Measurements from ENCODE around the gene RNF213. TPM values are rescaled to one million over a fixed set of nuclear protein-coding genes. Genes with fewer than 3 reads are reported as not detected.
A peak's percentile ranks its signal among the peaks of the same experiment; 100 is the strongest.

RNF213 gene
- total RNA-seq, 1 experiment from 2014 or later, result 61.4 TPM

DNA sequence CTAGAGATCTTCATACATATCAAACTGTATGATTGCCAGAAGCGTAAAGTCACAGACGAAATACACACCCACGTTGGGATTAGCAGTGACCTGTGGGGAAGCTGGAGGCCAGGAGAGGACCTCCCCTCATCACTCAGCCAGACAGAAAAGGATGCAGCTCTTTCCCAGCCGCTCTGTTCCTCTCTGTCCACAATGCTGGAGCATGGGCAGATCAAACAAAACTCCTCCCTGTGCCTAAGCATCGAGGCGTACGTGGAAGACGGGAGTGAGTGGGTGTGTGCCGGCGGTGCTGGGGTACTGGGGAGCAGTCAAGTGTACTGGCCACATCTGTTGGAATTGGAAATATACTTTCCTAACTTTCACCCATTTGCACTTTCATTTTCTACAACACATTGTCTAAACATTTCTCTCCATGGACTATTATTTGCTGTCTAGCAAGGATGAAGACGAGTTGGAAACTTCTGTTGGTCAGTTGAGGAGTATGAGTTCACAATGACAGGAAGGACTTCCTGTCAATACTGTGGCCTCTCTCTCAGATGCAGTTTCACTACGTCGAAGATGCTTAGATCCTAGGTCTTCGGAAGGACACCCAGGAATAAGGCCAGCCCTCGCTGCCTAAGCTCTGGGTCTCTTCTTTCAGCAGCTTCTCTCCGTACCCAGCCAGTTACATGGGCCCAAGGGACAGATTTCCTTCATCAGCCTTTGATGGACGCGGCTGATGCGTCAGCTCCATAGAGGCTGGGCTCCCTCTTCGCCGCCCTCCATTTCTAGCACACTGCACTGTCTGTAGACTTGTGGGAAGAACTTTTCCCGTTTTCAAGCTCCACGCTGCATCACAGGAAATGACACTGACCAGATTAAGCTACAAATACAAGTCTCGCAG, 123.7 kb downstream of the RNF213 start:
- TF ChIP-seq, protein P1, sequence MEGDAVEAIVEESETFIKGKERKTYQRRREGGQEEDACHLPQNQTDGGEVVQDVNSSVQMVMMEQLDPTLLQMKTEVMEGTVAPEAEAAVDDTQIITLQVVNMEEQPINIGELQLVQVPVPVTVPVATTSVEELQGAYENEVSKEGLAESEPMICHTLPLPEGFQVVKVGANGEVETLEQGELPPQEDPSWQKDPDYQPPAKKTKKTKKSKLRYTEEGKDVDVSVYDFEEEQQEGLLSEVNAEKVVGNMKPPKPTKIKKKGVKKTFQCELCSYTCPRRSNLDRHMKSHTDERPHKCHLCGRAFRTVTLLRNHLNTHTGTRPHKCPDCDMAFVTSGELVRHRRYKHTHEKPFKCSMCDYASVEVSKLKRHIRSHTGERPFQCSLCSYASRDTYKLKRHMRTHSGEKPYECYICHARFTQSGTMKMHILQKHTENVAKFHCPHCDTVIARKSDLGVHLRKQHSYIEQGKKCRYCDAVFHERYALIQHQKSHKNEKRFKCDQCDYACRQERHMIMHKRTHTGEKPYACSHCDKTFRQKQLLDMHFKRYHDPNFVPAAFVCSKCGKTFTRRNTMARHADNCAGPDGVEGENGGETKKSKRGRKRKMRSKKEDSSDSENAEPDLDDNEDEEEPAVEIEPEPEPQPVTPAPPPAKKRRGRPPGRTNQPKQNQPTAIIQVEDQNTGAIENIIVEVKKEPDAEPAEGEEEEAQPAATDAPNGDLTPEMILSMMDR (IDR thresholded peaks at IDR 0.05; ENCODE audit: insufficient read depth in 1 of 2, low read depth in 1 of 2, low read length in 1 of 2, severe bottlenecking in 1 of 2, unreplicated experiment in 1 of 2), result no peak
- no peak overlapping the region for H3K27ac Mint-ChIP-seq (ENCODE audit: unreplicated experiment)

DNA sequence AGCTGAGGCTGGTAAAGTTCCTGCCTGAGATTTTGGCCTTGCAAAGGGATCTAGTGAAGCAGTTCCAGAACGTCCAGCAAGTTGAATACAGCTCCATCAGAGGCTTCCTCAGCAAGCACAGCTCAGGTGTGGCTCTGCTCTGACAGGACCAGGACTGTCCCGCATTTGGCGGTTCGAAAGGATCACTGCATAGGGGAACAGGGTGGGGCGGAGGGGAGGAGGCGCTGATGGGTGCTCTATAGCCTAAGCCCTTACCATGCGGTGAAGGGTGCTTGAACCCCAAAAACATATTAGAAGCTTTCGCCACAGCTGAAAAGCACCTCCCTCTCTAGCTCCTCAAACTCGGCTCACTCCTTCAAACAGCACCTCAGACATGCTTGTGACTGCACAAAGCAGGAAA, 124.4 kb downstream of the RNF213 start:
- intact Hi-C loops (cut with micrococcal nuclease; ENCODE audit: unreplicated experiment), result no loop called here
- no peak overlapping the region for H3K4me3 ChIP-seq (ENCODE audit: low read depth, low read length)
- Mint-ChIP-seq H3K27me3 (ENCODE audit: insufficient read depth, unreplicated experiment) (no peaks in the 10 kb centered on the region), H3K4me3 (ENCODE audit: unreplicated experiment) (no peak overlapping the region), H3K9me3 (ENCODE audit: unreplicated experiment) (no peaks in the 10 kb centered on the region), H3K4me1 (ENCODE audit: low read depth, unreplicated experiment) (no peaks in the 10 kb centered on the region), H3K27ac (ENCODE audit: unreplicated experiment) (no peak overlapping the region), H3K36me3 (ENCODE audit: insufficient read depth, unreplicated experiment) (peaks cover 62% of the 10 kb centered on the region)
- ChIA-PET CTCF (no interaction called here), POLR2A (no interaction called here)
- no peaks in the 10 kb centered on the region; the same call in 1 of the 2 replicates for H3K36me3 ChIP-seq (ENCODE audit: control insufficient read depth, insufficient read depth, low read length)
- TF ChIP-seq, protein P1 (IDR thresholded peaks at IDR 0.05; ENCODE audit: insufficient read depth in 1 of 2, low read depth in 1 of 2, low read length in 1 of 2, severe bottlenecking in 1 of 2, unreplicated experiment in 1 of 2), result no peak
- DNase-seq, result no peak
- H3K9me3 ChIP-seq, result no peaks in the 10 kb centered on the region
- BruUV-seq (replicated peaks), result no TSS peak
- no peaks in the 10 kb centered on the region for H3K4me1 ChIP-seq
- H3K27me3 ChIP-seq (replicated peaks; ENCODE audit: control insufficient read depth, insufficient read depth, low read length), result no peaks in the 10 kb centered on the region

More for the DNA sequence above, 123.7 kb downstream of the RNF213 start:
- Histone ChIP-seq H3K4me3 (ENCODE audit: low read depth, low read length) (no peak overlapping the region), H3K36me3 (ENCODE audit: control insufficient read depth, insufficient read depth, low read length) (no peaks in the 10 kb centered on the region; the same call in 1 of the 2 replicates), H3K4me1 (no peaks in the 10 kb centered on the region), H3K9me3 (no peaks in the 10 kb centered on the region), H3K27me3 (replicated peaks; ENCODE audit: control insufficient read depth, insufficient read depth, low read length) (no peaks in the 10 kb centered on the region)
- no peak overlapping the region for H3K4me3 Mint-ChIP-seq (ENCODE audit: unreplicated experiment)
- no peaks in the 10 kb centered on the region for H3K4me1 Mint-ChIP-seq (ENCODE audit: low read depth, unreplicated experiment)
- no peaks in the 10 kb centered on the region for H3K27me3 Mint-ChIP-seq (ENCODE audit: insufficient read depth, unreplicated experiment)
- no TSS peak for BruUV-seq (replicated peaks)
- H3K9me3 Mint-ChIP-seq (ENCODE audit: unreplicated experiment), result no peaks in the 10 kb centered on the region
- peak in 1 of 2 experiments; percentile 25 for DNase-seq
- intact Hi-C loops (cut with micrococcal nuclease; ENCODE audit: unreplicated experiment), result no loop called here
- POLR2A ChIA-PET, result no interaction called here
- peaks cover 55% of the 10 kb centered on the region for H3K36me3 Mint-ChIP-seq (ENCODE audit: insufficient read depth, unreplicated experiment)
- CTCF ChIA-PET, result no interaction called here

DNA sequence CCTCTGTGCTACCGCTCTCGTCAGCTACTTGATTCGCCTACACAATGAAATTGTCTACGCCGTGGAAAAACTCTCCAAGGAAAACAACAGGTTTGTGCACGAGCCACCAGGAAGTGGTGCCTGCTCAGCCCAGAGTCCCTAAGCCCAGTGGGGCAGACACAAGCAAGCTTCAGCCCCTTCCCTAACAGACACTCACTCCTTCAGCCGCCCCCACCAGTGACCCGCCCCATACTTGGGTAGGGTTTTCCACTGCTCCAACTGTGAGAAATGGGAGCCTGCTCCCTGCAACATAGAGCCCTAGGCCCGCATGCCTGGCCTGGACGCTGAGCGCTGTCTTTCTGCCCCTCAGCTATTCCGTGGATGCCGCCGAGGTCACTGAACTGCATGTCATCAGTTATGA, 125.7 kb downstream of the RNF213 start:
- DNase-seq, result peak in 1 of 2 experiments; percentile 18
- CTCF ChIA-PET, result no interaction called here
- Histone ChIP-seq H3K27me3 (replicated peaks; ENCODE audit: control insufficient read depth, insufficient read depth, low read length) (no peaks in the 10 kb centered on the region), H3K36me3 (ENCODE audit: control insufficient read depth, insufficient read depth, low read length) (no peaks in the 10 kb centered on the region; the same call in 1 of the 2 replicates), H3K9me3 (no peaks in the 10 kb centered on the region), H3K4me3 (ENCODE audit: low read depth, low read length) (no peak overlapping the region), H3K4me1 (no peaks in the 10 kb centered on the region)
- Mint-ChIP-seq H3K36me3 (ENCODE audit: insufficient read depth, unreplicated experiment) (peaks cover 55% of the 10 kb centered on the region), H3K4me3 (ENCODE audit: unreplicated experiment) (no peak overlapping the region), H3K4me1 (ENCODE audit: low read depth, unreplicated experiment) (no peaks in the 10 kb centered on the region), H3K9me3 (ENCODE audit: unreplicated experiment) (no peaks in the 10 kb centered on the region), H3K27ac (ENCODE audit: unreplicated experiment) (no peak overlapping the region), H3K27me3 (ENCODE audit: insufficient read depth, unreplicated experiment) (no peaks in the 10 kb centered on the region)
- BruUV-seq (replicated peaks), result no TSS peak
- TF ChIP-seq, protein P1 (IDR thresholded peaks at IDR 0.05; ENCODE audit: insufficient read depth in 1 of 2, low read depth in 1 of 2, low read length in 1 of 2, severe bottlenecking in 1 of 2, unreplicated experiment in 1 of 2), result no peak
- intact Hi-C loops (cut with micrococcal nuclease; ENCODE audit: unreplicated experiment), result no loop called here
- POLR2A ChIA-PET, result no interaction called here

All from Caco-2 (cell line).